Ovary (tissue), 9 donors: Measurements from ENCODE around the gene SAMD4A. TPM values are rescaled to one million over a fixed set of nuclear protein-coding genes. Genes with fewer than 3 reads are reported as not detected.

Experiments
- DNase-seq, 5 donors: peaks; one replicate each; pipeline ENCODE4 v3.0.0-alpha.2; 2019 to 2020
- H3K27ac ChIP-seq, 2 donors: fragments of 200-600 bp; one replicate each; pipeline versions ENCODE4 v1.5.1 to v1.8.0; 2019 to 2022
- H3K27me3 ChIP-seq: fragments of 200-600 bp; one replicate; pipeline ENCODE4 v1.8.0; 2022
- H3K36me3 ChIP-seq: fragments of 200-600 bp; sonication (generic); one replicate; pipeline ENCODE4 v1.5.1; 2019
- H3K4me1 ChIP-seq: one replicate; pipeline ENCODE4 v1.8.1; 2013; ENCODE audit warnings: mild to moderate bottlenecking, moderate library complexity; ENCODE audit not compliant: insufficient read depth
- H3K4me3 ChIP-seq: fragments of 200-600 bp; sonication (generic); one replicate; pipeline ENCODE4 v1.5.1; 2017
- H3K9me3 ChIP-seq, 2 donors: fragments of 200-600 bp in 1 of 2; sonication (generic) in 1 of 2; one replicate each; pipeline versions ENCODE4 v1.5.1 to v1.8.1; 2013 to 2019; ENCODE audit warnings: mild to moderate bottlenecking in 1 of 2, moderate library complexity in 1 of 2
- CTCF ChIP-seq, 3 donors: fragments of 450-650 bp in 2 of 3; fragments of 200-600 bp in 1 of 3; IDR thresholded peaks; one replicate each; pipeline versions ENCODE4 v1.5.1 to v1.8.0; 2016 to 2022; ENCODE audit warnings: antibody characterized with exemption in 3 of 3, mild to moderate bottlenecking in 1 of 3
- EP300 ChIP-seq: sonication (generic); formaldehyde crosslinking; IDR thresholded peaks from one replicate; pipeline ENCODE4 v1.6.1; 2017; ENCODE audit warnings: antibody characterized with exemption
- POLR2A ChIP-seq: fragments of 450-650 bp; IDR thresholded peaks from one replicate; pipeline ENCODE4 v1.6.1; 2017; ENCODE audit warnings: antibody characterized with exemption, mild to moderate bottlenecking, moderate library complexity
- WGBS, 3 donors: extraction: QIAGEN DNeasy Blood & Tissue Kit in 1 of 3; methylation state at CpG; one replicate each; pipeline versions ENCODE4 v1.1.5 to v1.1.7; 2013 to 2017; 5-methylcytosine and 5-hydroxymethylcytosine counted together
- intact Hi-C, 4 donors: fragments of 100-400 bp; cut with DNase I; formaldehyde crosslinking; loops; one replicate each; pipeline versions ENCODE4 v1.11.0 to v1.15.1; 2022 to 2023
- polyA plus RNA-seq, 2 donors: library from polyadenylated mRNA; stranded (reverse); fragments of 200-250 nt in 1 of 2; fragments of 350-450 nt in 1 of 2; fragmentation: Illumina TruSeq in 1 of 2; extraction: RNeasy Lipid Tissue Mini Kit (QIAGEN cat#74804) in 1 of 2; gene quantifications; one replicate each; pipeline ENCODE4 v1.2.3, GENCODE V29; 2013 to 2014
- total RNA-seq, 7 donors: library from RNA; depleted of rRNA in 2 of 7; stranded (reverse); fragments of >200 nt in 2 of 7; fragmentation: NEBNext Ultra II Directional in 3 of 7; extraction: Animal tissue kit (Norgen Biotek cat#: 25700) in 3 of 7; gene quantifications; one replicate each; pipeline versions ENCODE4 v1.1.0 to v1.2.4, GENCODE V29; 2016 to 2023
- donor health status: DM: no; HTN: no; CAD: no; lungs with moderate emphysema.
- donor health status: DM: no; HTN: no; CAD: no.
- donor health status: Bipolar disorder and iron deficiency.
- donor health status: DM: yes; HTN: yes; CAD: no.
- donor health status: DM: no; HTN: no; CAD: no.
- donor health status: DM: yes; HTN: yes; CAD: no.

SAMD4A gene
- total and polyA plus RNA-seq, 9 donors, result 2.3 to 22.4 (median 7.3) TPM

GRCh38 chr14:54754623-54755386 lies 187.9 kb downstream of the SAMD4A start:
- H3K4me3 ChIP-seq, result no peak overlapping the region
- no peaks in the 10 kb centered on the region for H3K4me1 ChIP-seq
- no peaks in the 10 kb centered on the region for H3K27me3 ChIP-seq
- TF ChIP-seq POLR2A, result no peak
- TF ChIP-seq CTCF (IDR thresholded peaks at IDR 0.05), result no peak
- TF ChIP-seq EP300, result no peak
- no peaks in the 10 kb centered on the region for H3K36me3 ChIP-seq
- H3K9me3 ChIP-seq, result no peaks in the 10 kb centered on the region
- no peak overlapping the region for H3K27ac ChIP-seq
- DNase-seq, result no peak
- 89 to 91% (median 89%) methylated on average over 11 of the region's 11 CpGs for WGBS, 3 donors
- intact Hi-C loops, result no loop called here

GRCh38 chr14:54756656-54757392 lies 189.9 kb downstream of the SAMD4A start:
- Histone ChIP-seq H3K4me1 (no peaks in the 10 kb centered on the region), H3K27ac (no peak overlapping the region), H3K27me3 (no peaks in the 10 kb centered on the region), H3K9me3 (no peaks in the 10 kb centered on the region), H3K4me3 (no peak overlapping the region), H3K36me3 (no peaks in the 10 kb centered on the region)
- no peak for DNase-seq
- 77 to 82% (median 81%) methylated on average over 3 of the region's 3 CpGs for WGBS, 3 donors
- intact Hi-C loops, result no loop called here
- TF ChIP-seq EP300 (no peak), POLR2A (no peak), CTCF (IDR thresholded peaks at IDR 0.05) (no peak)

GRCh38 chr14:54758041-54758440 lies 191.1 kb downstream of the SAMD4A start:
- no peaks in the 10 kb centered on the region for H3K4me1 ChIP-seq
- no peak for TF ChIP-seq CTCF (IDR thresholded peaks at IDR 0.05)
- TF ChIP-seq EP300, result no peak
- TF ChIP-seq POLR2A, result no peak
- no peak overlapping the region for H3K27ac ChIP-seq
- no peak for DNase-seq
- intact Hi-C loops, result no loop called here
- no peak overlapping the region for H3K4me3 ChIP-seq
- no peaks in the 10 kb centered on the region for H3K27me3 ChIP-seq
- 90 to 93% (median 91%) methylated on average over 9 of the region's 9 CpGs for WGBS, 3 donors
- H3K36me3 ChIP-seq, result no peaks in the 10 kb centered on the region
- H3K9me3 ChIP-seq, result no peaks in the 10 kb centered on the region

- no peak for DNase-seq
- no peaks in the 10 kb centered on the region for H3K27me3 ChIP-seq
- 91 to 92% (median 92%) methylated on average over 33 of the region's 33 CpGs for WGBS, 3 donors
- no peak overlapping the region for H3K27ac ChIP-seq
- TF ChIP-seq CTCF (IDR thresholded peaks at IDR 0.05) (no peak), POLR2A (no peak), EP300 (no peak)
- intact Hi-C loops, result no loop called here
- H3K36me3 ChIP-seq, result no peaks in the 10 kb centered on the region
- H3K4me3 ChIP-seq, result no peak overlapping the region
- no peaks in the 10 kb centered on the region for H3K4me1 ChIP-seq
- no peaks in the 10 kb centered on the region for H3K9me3 ChIP-seq
These were observed 193.2 kb downstream of the SAMD4A start for GRCh38 chr14:54759982-54760585.
